ENCODE measurements around the gene HPS3.

GRCh38 chr3:149160754-149161300, 31.4 kb downstream of the HPS3 start:
- TF ChIP-seq EZH2 (IDR thresholded peaks at IDR 0.05): no peak
- no peak for TF ChIP-seq CTCF (IDR thresholded peaks at IDR 0.05)
- TF ChIP-seq EZH2phosphoT487 (IDR thresholded peaks at IDR 0.05): no peak
